ENCODE data around the gene KDM4B. TPM values are rescaled to one million over a fixed set of nuclear protein-coding genes. Genes with fewer than 3 reads are reported as not detected.

Gene KDM4B
- polyA plus RNA-seq, 3 donors = 6.4 to 22.7 (median 12.7) TPM

DNA sequence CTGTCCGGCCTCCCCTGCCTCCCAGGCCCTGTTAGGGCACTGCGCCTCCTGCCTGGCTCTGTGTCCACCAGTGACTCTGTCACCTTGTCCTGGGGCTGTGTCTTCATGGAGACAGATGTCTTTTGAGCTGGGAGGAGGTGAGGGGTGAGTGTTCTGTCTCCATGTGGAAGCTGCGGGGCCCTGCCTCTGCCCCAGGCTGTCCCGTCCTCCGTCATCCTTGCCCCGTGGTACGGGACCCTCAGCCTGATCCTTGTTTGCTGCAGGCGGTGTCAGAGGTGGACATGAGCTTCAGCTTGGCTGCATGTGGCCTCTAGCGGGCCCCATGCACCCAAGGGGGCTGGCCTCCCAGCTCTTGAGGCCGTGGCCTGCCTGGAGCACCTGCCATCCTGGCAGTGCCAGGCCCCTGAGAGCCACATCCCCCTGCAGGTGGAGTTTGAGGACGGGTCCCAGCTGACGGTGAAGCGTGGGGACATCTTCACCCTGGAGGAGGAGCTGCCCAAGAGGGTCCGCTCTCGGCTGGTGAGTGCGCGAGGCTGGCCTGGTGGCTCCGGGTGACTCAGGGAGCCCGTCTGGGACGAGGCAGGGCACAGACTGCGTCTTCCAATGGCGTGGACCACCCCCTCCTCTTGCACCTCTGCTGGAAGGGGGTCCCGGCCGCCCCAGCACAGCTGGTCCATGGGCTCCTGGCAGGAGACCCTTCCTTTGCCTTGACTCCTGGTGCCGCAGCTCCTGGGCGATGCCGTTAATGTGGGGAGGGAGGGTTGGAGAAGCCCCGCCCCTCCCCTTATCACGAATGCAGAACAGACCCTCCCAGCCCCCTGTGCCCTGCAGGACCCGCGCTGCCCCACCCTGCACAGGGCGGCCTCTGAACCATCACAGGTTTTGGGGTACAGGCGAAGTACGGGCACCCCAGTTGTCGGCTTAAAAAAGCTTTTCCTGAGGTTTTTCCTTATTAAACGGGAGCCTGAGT, 181.3 kb downstream of the KDM4B start:
- Histone ChIP-seq H3K4me2 (replicated peaks; ENCODE audit: extremely low read depth, low read length, poor library complexity, severe bottlenecking) (no peak overlapping the region), H3K4me3 (replicated peaks in 1 of 3; ENCODE audit: low read depth in 2 of 3, low read length in 3 of 3) (no peak overlapping the region), H3K9me3 (replicated peaks in 1 of 2; ENCODE audit: control insufficient read depth in 1 of 2, insufficient read depth in 1 of 2, low read length in 2 of 2) (no peaks in the 10 kb centered on the region), H4K20me1 (ENCODE audit: insufficient read depth, low read length) (peaks cover 18% of the 10 kb centered on the region), H3K27ac (ENCODE audit: low read depth in 1 of 2, low read length in 2 of 2) (no peak overlapping the region), H2AFZ (ENCODE audit: insufficient read depth, low read depth, low read length, poor library complexity, severe bottlenecking) (no peak overlapping the region), H3K9ac (ENCODE audit: insufficient read depth, low read length, poor library complexity, severe bottlenecking) (no peak overlapping the region), H3K36me3 (replicated peaks in 1 of 2; ENCODE audit: control insufficient read depth in 1 of 2, insufficient read depth in 2 of 2, low read length in 2 of 2) (peaks cover 37 to 46% of the 10 kb centered on the region in 2 donors), H3K27me3 (ENCODE audit: control insufficient read depth in 2 of 2, insufficient read depth in 2 of 2, low read length in 2 of 2) (no peaks in the 10 kb centered on the region), H3K79me2 (ENCODE audit: insufficient read depth, low read length) (no peaks in the 10 kb centered on the region), H3K4me1 (ENCODE audit: control insufficient read depth in 1 of 2, insufficient read depth in 2 of 2, low read length in 2 of 2) (no peaks in the 10 kb centered on the region)
- peaks cover 0 to 2% (median under 1%) of the 10 kb centered on the region in 3 donors for H3K27me3 Mint-ChIP-seq (ENCODE audit: low read depth in 3 of 3)
- no peak overlapping the region for H3K4me3 Mint-ChIP-seq
- H3K36me3 Mint-ChIP-seq = peaks cover 33 to 45% of the 10 kb centered on the region in 2 donors
- no peak overlapping the region for H3K27ac Mint-ChIP-seq
- WGBS (ENCODE audit: insufficient coverage) = 99% methylated on average over 28 of the region's 36 CpGs
- peaks cover 0 to 2% (median 0%) of the 10 kb centered on the region in 7 donors for H3K9me3 Mint-ChIP-seq
- TF ChIP-seq, protein P1, sequence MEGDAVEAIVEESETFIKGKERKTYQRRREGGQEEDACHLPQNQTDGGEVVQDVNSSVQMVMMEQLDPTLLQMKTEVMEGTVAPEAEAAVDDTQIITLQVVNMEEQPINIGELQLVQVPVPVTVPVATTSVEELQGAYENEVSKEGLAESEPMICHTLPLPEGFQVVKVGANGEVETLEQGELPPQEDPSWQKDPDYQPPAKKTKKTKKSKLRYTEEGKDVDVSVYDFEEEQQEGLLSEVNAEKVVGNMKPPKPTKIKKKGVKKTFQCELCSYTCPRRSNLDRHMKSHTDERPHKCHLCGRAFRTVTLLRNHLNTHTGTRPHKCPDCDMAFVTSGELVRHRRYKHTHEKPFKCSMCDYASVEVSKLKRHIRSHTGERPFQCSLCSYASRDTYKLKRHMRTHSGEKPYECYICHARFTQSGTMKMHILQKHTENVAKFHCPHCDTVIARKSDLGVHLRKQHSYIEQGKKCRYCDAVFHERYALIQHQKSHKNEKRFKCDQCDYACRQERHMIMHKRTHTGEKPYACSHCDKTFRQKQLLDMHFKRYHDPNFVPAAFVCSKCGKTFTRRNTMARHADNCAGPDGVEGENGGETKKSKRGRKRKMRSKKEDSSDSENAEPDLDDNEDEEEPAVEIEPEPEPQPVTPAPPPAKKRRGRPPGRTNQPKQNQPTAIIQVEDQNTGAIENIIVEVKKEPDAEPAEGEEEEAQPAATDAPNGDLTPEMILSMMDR (IDR thresholded peaks at IDR 0.05) = no peak
- DNase-seq = no peak
- no peaks in the 10 kb centered on the region for H3K4me1 Mint-ChIP-seq
- intact Hi-C loops (cut with micrococcal nuclease) = no loop called here

DNA sequence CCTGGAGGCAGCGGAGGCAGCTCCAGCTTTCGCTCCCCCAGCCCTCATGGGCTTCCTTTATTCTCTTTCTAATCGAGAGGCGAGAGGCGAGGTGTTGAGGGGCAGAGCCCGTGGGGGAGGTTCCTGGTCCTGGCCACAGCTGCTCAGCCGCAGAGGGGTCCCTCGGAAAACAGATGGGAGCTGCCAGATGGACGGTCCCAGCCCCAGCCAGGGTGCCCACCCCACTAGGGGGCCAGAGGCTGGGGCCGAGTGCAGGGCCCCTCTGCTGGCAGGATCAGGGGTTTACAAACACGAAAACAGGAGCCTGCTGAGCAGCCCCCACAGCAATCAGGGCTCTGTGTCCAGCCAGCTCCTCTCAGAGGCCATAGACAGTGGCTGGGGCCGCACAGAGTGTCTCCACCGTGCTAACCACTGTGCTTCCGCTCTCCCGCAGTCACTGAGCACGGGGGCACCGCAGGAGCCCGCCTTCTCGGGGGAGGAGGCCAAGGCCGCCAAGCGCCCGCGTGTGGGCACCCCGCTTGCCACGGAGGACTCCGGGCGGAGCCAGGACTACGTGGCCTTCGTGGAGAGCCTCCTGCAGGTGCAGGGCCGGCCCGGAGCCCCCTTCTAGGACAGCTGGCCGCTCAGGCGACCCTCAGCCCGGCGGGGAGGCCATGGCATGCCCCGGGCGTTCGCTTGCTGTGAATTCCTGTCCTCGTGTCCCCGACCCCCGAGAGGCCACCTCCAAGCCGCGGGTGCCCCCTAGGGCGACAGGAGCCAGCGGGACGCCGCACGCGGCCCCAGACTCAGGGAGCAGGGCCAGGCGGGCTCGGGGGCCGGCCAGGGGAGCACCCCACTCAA, 182.2 kb downstream of the KDM4B start:
- no peak overlapping the region for H3K4me3 ChIP-seq (replicated peaks in 1 of 3; ENCODE audit: low read depth in 2 of 3, low read length in 3 of 3)
- DNase-seq = no peak
- H3K9me3 ChIP-seq (replicated peaks in 1 of 2; ENCODE audit: control insufficient read depth in 1 of 2, insufficient read depth in 1 of 2, low read length in 2 of 2) = no peaks in the 10 kb centered on the region
- no peaks in the 10 kb centered on the region for H3K79me2 ChIP-seq (ENCODE audit: insufficient read depth, low read length)
- H3K4me2 ChIP-seq (replicated peaks; ENCODE audit: extremely low read depth, low read length, poor library complexity, severe bottlenecking) = no peak overlapping the region
- no peaks in the 10 kb centered on the region for H3K4me1 ChIP-seq (ENCODE audit: control insufficient read depth in 1 of 2, insufficient read depth in 2 of 2, low read length in 2 of 2)
- peaks cover 18% of the 10 kb centered on the region for H4K20me1 ChIP-seq (ENCODE audit: insufficient read depth, low read length)
- Mint-ChIP-seq H3K36me3 (peaks cover 27 to 36% of the 10 kb centered on the region in 2 donors), H3K27me3 (ENCODE audit: low read depth in 3 of 3) (peaks cover 0 to 2% (median 1%) of the 10 kb centered on the region in 3 donors), H3K27ac (no peak overlapping the region), H3K4me3 (no peak overlapping the region), H3K9me3 (peaks cover 0 to 2% (median 0%) of the 10 kb centered on the region in 7 donors), H3K4me1 (no peaks in the 10 kb centered on the region)
- H3K27ac ChIP-seq (ENCODE audit: low read depth in 1 of 2, low read length in 2 of 2) = no peak overlapping the region
- TF ChIP-seq, protein P1 (IDR thresholded peaks at IDR 0.05) = no peak
- WGBS (ENCODE audit: insufficient coverage) = 94% methylated on average over 41 of the region's 52 CpGs
- H2AFZ ChIP-seq (ENCODE audit: insufficient read depth, low read depth, low read length, poor library complexity, severe bottlenecking) = no peak overlapping the region
- H3K9ac ChIP-seq (ENCODE audit: insufficient read depth, low read length, poor library complexity, severe bottlenecking) = no peak overlapping the region
- H3K36me3 ChIP-seq (replicated peaks in 1 of 2; ENCODE audit: control insufficient read depth in 1 of 2, insufficient read depth in 2 of 2, low read length in 2 of 2) = peaks cover 29 to 37% of the 10 kb centered on the region in 2 donors
- no peaks in the 10 kb centered on the region for H3K27me3 ChIP-seq (ENCODE audit: control insufficient read depth in 2 of 2, insufficient read depth in 2 of 2, low read length in 2 of 2)
- intact Hi-C loops (cut with micrococcal nuclease) = no loop called here

Data from CD14-positive monocyte (primary cell).